Posterior cingulate gyrus (tissue), 11 donors: ENCODE measurements around the gene LETM1.
A peak's percentile ranks its signal among the peaks of the same experiment; 100 is the strongest.

Source experiments
- DNase-seq, 10 donors: peaks; one replicate each; pipeline versions ENCODE4 v3.0.0 to v3.0.0-alpha.2; 2020 to 2021; ENCODE audit warnings: mixed read lengths in 3 of 10
- intact Hi-C: fragments of 100-400 bp; cut with DNase I; formaldehyde crosslinking; loops from one replicate; pipeline ENCODE4 v1.15.1; 2023

The LETM1 gene

GRCh38 chr4:1873776-1874175 is 17.8 kb upstream of the LETM1 start:
- peak in 1 of 10 donors; percentile 9 for DNase-seq
- intact Hi-C loops = no loop called here

GRCh38 chr4:1873291-1873690 is 17.3 kb upstream of the LETM1 start:
- intact Hi-C loops = no loop called here
- DNase-seq = no peak

DNA sequence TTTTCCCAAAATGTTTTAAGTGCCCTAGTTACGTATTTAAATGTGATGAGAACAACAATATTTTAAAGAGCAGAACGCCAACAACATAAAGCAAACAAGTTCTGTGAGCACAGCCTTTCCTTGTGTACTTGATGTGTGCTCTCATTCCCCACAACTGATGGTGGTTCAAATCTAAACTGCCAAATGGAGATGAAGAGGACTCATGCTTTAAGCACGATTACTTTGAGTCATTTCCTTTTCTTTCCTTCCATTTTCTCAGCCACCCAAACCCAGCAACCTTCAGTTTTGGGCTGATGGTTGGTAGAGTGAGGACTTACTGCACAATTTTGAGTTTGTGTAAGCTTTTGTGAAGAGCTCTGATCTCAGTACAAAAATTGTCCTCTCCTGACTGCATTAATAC is 16.9 kb upstream of the LETM1 start:
- intact Hi-C loops = no loop called here
- no peak for DNase-seq

GRCh38 chr4:1871471-1872021 is 15.6 kb upstream of the LETM1 start:
- DNase-seq = peak in 4 of 10 donors; percentile 11 to 82 (median 49)
- intact Hi-C loops = loop anchor here (1.0 kb wide), 1 partner anchor 15 kb away; the partner anchor contains the start of gene LETM1

DNA sequence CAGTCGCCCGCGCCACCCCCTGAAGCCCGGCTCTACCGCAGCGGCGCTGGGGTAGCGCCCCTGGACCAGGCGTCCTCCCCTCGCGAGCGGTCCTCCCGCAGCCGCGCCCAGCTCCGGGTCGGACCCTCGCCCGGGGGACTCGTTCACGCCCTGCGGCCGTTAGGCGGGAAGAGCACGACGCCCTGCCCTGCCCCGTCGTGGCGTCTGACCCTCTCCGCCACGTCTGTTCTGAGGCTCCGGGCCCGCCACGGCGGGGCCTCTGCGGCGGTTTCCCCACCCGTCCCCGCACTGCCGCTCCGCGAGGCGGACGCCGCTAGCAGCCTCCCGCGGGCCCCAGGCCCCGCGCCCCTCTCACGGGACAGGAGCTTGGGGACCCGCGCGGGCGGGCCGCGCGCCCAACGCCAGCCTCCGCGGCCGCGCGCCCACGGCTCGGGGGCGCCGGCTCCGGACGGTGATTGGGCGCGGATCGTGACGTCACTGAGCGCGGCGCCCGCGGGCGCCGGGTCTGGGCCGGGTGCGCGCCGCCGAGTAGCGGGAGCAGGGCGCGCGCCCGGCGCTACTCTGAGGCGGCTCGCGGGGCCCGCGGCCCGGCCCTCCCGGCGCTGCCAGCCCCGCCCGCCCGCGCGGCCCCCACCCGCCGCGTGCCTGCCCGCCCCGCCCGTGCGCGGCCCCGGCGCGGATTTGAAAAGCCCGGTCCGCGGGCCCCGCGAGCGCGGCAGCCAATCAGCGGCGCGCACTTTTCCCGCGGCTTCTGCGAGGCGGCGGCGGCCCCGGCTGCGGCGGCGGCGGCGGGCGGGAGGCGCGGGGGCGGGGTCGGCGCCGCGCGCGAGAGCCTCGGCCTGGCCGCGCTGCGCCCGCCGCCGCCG is 14.9 kb upstream of the LETM1 start, which contains the start of gene NSD2:
TSS of gene NSD2 (plus strand) at position 816 of the 866 bp plus-strand sequence. CDS start 29,262 bp downstream, outside the sequence.
- peak; percentile 72 to 98 (median 83) for DNase-seq
- intact Hi-C loops = loop anchor here (1.0 kb wide), 1 partner anchor 15 kb away; the partner anchor contains the start of gene LETM1

DNA sequence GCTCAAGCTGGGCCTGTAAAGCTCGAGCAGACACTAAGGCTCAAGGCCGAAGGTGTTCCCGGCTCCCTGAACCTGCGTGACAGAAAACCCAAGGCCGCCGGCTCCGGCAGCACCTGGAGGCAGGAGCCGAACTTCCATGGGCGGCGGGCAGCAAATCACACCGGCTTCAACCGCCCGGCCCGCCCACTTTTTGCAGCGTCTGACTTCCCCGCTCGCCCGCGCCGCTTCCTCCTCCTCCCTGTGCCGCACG is 14.3 kb upstream of the LETM1 start:
- intact Hi-C loops = no loop called here

DNA sequence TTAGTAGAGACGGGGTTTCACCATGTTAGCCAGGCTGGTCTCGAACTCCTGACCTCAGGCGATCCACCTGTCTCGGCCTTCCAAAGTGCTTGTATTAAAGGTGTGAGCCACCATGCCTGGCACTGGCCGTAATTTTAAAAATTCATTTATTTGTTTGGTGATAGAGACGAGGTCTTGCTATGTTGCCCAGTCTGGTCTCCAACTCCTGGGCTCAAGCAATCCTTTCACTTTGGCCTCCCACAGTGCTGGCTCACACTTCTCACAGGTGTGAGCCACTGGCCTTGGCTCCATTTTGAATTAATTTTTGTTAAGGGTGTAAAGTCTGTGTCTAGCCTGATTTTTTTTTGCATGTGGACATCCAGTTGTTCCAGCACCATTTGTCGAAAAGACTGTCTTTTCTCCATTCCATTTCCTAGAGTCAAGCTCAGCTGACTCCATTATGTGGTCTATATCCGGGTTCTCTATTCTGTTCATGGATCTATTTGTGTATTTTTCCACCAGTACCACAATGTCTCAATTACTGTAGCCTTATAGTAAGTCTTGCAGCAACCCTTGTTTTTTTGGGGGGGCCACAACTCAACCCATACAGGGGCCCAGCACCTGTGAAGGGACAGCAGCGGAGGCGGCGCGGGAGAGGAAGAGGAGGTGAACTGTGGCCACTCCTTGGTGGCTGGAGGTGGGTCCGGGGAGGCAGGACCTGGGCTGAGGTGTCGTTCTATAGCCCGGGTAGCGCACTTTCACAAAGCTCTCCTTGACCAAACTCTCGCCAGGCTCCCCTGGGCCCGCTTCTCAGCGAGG is 13.8 kb upstream of the LETM1 start:
- DNase-seq = peak in 2 of 10 donors; percentile 15 to 20
- intact Hi-C loops = no loop called here

More for the DNA sequence above, 14.3 kb upstream of the LETM1 start:
- DNase-seq = peak in 9 of 10 donors; percentile 46 to 97 (median 73)

DNA sequence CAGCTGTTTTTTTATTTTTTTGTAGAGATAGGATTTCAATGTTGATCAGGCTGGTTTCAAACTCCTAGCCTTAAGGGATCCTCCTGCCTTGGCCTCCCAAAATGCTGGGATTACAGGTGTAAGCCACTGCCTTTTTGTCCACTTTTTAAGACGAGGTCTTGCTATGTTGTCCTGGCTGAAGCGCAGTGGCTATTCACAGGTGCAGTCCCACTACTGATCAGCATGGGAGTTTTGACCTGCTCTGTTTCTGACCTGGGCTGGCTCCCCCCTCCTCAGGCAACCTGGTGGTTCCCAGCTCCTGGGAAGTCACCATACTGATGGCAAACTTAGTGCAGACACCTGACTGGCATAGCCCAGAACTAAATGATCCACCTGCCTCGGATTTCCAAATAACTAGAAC is 13.0 kb upstream of the LETM1 start:
- DNase-seq = peak in 2 of 10 donors; percentile 5 to 30
- intact Hi-C loops = no loop called here

- peak in 2 of 10 donors; percentile 11 to 23 for DNase-seq
- intact Hi-C loops = no loop called here
These were observed 12.3 kb upstream of the LETM1 start for GRCh38 chr4:1868293-1868692.

GRCh38 chr4:1866189-1866661 is 10.3 kb upstream of the LETM1 start:
- DNase-seq = peak in 2 of 10 donors; percentile 9 to 67
- intact Hi-C loops = no loop called here

GRCh38 chr4:1864076-1865008 is 8.4 kb upstream of the LETM1 start:
- DNase-seq = peak in 3 of 10 donors; percentile 26 to 63 (median 55)
- intact Hi-C loops = no loop called here

GRCh38 chr4:1863297-1864033 is 7.5 kb upstream of the LETM1 start:
- peak in 3 of 10 donors; percentile 22 to 49 (median 47) for DNase-seq
- intact Hi-C loops = no loop called here

- intact Hi-C loops = no loop called here
- peak in 2 of 10 donors; percentile 59 to 71 for DNase-seq
These were observed 7.0 kb upstream of the LETM1 start for GRCh38 chr4:1862961-1863296.

DNA sequence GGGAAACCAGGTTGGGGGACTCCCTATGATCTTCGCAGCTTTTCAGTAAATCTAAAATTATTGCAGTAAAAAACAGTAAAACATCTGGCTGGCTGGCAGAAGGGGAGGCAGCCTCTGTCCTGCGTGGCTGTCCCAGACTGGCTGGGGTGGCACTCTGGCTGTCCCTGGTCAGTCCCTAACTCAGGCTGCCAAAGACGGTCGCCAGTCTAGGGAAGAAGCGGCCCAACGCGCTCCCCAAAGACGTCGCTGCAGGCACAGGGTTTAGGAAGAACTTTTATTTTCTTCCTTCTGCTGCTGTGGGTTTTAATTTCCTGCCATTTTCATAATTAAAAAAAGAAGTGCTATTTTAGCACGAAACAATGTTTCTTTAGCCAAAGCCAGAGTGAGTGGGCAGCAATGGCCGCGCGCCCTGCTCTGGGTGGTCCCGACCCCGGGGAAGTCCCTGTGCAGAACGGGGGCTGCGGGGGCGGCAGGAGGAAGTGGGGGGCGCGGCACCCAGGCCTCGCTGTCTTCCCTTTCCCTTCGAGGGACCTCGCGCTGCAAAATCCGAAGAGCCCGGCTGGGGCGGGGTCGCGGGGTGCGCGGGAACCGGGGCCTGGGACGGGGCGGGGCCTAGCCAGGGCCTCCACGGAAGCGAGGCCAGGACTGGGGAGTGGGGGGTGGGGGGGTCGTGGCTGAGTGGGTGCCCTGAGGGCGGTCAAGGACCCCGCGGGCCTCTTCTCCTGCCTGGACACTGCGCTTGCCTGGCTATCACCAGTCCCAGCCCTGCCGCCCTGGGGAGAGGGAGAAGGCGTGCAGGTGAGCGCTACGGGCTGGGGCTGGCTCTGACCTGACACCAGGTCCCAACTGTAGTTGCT is 6.3 kb upstream of the LETM1 start:
- peak in 3 of 10 donors; percentile 58 to 68 (median 64) for DNase-seq
- intact Hi-C loops = no loop called here

- intact Hi-C loops = loop anchor here (5.0 kb wide), 1 partner anchor 142 kb away; no protein-coding TSS in a partner anchor
- peak in 1 of 10 donors; percentile 44 for DNase-seq
These were observed 3.4 kb upstream of the LETM1 start for GRCh38 chr4:1859389-1859753.

GRCh38 chr4:1857931-1858330 is 2.0 kb upstream of the LETM1 start:
- intact Hi-C loops = loop anchor here (2.0 to 5.0 kb wide), 3 partner anchors 41 to 561 kb away; partner anchors contain the start of genes CFAP99 and ZFYVE28
- DNase-seq = peak in 2 of 10 donors; percentile 39 to 64

DNA sequence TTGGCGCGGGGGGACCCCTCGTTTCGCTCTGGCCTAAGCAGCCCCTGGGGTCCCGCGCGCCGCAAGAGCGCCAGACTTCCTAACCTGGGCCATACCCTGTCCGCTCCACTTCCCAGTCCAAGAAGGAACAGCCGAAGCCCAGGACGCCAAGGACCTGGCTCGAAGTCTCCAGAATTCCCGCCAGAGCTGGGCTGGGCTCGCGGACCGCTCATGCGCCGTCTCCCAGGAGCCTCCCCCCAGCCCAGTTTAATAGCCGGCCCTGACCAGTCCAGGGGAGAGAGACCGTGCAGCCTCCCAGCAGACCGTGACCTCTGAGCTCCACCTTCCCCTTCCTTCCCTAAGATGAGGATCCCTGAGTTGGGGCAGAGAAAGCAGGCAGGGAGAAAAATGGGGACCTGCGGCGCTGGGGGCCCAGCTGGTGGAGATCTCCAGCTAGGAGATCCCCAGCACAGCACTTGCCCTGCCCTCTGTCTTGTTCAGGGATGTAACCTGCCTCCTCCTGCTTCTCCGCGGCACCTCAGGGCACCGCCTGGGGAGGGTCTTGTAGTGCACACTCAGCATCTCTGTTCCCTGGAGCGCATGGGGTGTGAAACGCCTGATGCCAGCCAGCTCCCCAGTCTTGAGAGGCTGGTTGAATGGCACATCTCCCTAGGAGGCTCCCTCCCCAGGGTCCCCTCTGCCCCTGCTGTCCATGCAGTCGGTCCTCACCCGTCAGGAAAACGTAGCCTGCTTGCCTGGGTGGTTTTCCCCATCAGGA is 1.2 kb upstream of the LETM1 start:
- intact Hi-C loops = loop anchor here (1.0 to 5.0 kb wide), 4 partner anchors 14 to 562 kb away; partner anchors contain the start of genes CFAP99, NSD2 and ZFYVE28
- peak in 6 of 10 donors; percentile 21 to 91 (median 62) for DNase-seq
